Diencephalon (tissue), 1 donor: ENCODE results near the gene PDLIM5. TPM values are rescaled to one million over a fixed set of nuclear protein-coding genes. Genes with fewer than 3 reads are reported as not detected.

ENCODE experiments used
- total RNA-seq: library from RNA; depleted of rRNA; stranded (reverse); fragments of >200 nt; gene quantifications from one replicate; pipeline ENCODE4 v1.2.3, GENCODE V29; 2014

PDLIM5 gene, protein sequence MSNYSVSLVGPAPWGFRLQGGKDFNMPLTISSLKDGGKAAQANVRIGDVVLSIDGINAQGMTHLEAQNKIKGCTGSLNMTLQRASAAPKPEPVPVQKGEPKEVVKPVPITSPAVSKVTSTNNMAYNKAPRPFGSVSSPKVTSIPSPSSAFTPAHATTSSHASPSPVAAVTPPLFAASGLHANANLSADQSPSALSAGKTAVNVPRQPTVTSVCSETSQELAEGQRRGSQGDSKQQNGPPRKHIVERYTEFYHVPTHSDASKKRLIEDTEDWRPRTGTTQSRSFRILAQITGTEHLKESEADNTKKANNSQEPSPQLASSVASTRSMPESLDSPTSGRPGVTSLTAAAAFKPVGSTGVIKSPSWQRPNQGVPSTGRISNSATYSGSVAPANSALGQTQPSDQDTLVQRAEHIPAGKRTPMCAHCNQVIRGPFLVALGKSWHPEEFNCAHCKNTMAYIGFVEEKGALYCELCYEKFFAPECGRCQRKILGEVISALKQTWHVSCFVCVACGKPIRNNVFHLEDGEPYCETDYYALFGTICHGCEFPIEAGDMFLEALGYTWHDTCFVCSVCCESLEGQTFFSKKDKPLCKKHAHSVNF
- 77.7 TPM for total RNA-seq

DNA sequence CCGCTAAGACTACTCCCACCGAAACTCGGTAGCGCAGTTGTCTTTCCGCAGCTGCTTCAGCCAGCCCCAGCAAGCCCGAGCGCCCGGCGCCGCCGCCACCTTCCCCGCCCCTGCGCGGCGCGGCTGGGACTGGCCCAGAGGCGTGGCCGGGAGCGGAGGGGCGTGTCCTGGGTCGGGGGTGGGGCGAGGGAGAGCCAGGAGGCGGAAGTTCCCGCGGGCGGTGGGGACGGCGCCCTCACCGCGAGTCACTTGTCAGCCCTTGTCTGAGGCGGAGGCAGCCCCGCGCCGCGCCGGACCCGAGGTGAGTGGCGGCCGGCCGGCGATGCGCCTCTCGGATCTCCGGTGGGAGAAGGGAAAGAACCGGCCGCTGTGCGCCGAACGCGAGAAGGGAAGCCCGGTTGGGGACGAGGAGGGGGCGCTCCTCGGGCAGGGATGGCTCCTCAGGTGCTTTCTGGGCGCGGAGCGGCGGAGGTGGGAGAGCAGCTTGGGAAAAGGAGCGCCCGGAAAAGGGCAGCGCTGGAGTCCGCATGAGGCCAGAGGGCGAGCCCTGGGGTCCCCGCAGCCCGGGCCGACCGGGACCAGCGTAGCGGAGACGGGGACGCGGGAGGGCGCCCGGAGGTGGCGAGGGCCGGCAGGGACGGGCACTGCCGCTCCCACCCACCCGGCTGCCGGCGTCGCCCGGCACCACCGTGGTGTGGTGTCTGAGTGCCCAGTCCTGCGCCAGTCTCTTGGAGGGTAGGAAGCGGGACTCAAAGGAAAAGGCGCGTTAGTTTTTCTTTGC is at the start of gene PDLIM5:
Gene PDLIM5 (plus strand): TSS at position 248 of the 781 bp plus-strand sequence. CDS start 3,347 bp downstream, outside the sequence.

Other genes with a start within 250 kb of the PDLIM5 start
- 83.3 TPM for gene SMARCAD1, start 244.1 kb upstream of the PDLIM5 start, total RNA-seq
- gene HPGDS, start 109.1 kb upstream of the PDLIM5 start, total RNA-seq, result 3.9 TPM